Karpas-422 (cell line): Measurements from ENCODE around the gene HMGCR. TPM values are rescaled to one million over a fixed set of nuclear protein-coding genes. Genes with fewer than 3 reads are reported as not detected.

Source experiments
- DNase-seq: peaks from one replicate; pipeline ENCODE4 v3.0.0-alpha.2; 2015
- H2AFZ ChIP-seq: fragments of 200-600 bp; sonication (generic); 2 replicates; pipeline ENCODE4 v1.6.1; 2014; ENCODE audit warnings: antibody characterized with exemption, low read length, mixed read lengths
- H3K27ac ChIP-seq: fragments of 200-600 bp; sonication (generic); 2 replicates; pipeline ENCODE4 v1.5.1; 2014; ENCODE audit warnings: mild to moderate bottlenecking, low read length, moderate library complexity
- H3K27me3 ChIP-seq: fragments of 200-600 bp; sonication (generic); 2 replicates; pipeline ENCODE4 v1.6.1; 2014; ENCODE audit warnings: low read length, mixed read lengths
- H3K36me3 ChIP-seq: fragments of 200-600 bp; sonication (generic); 2 replicates; pipeline ENCODE4 v1.6.1; 2014; ENCODE audit warnings: low read length, mixed read lengths; ENCODE audit not compliant: insufficient read depth
- H3K4me1 ChIP-seq: fragments of 200-600 bp; sonication (generic); 2 replicates; pipeline ENCODE4 v1.6.1; 2014; ENCODE audit warnings: mild to moderate bottlenecking, low read length, mixed read lengths
- H3K4me2 ChIP-seq: fragments of 200-600 bp; sonication (generic); 2 replicates; pipeline ENCODE4 v1.6.1; 2014; ENCODE audit warnings: low read length, low read depth, mild to moderate bottlenecking; ENCODE audit not compliant: poor library complexity, severe bottlenecking
- H3K4me3 ChIP-seq: fragments of 200-600 bp; sonication (generic); 2 replicates; pipeline ENCODE4 v1.5.1; 2014; ENCODE audit warnings: mild to moderate bottlenecking, antibody characterized with exemption, low read length, mixed read lengths
- H3K79me2 ChIP-seq: fragments of 200-600 bp; sonication (generic); 2 replicates; pipeline ENCODE4 v1.6.1; 2014; ENCODE audit warnings: mild to moderate bottlenecking, low read length, mixed read lengths
- H3K9ac ChIP-seq: fragments of 200-600 bp; sonication (generic); 2 replicates; pipeline ENCODE4 v1.6.0; 2014; ENCODE audit warnings: low read length
- H3K9me2 ChIP-seq: fragments of 200-600 bp; sonication (generic), shearing (Covaris generic); replicated peaks from 2 replicates; pipeline ENCODE4 v1.6.0; 2014; ENCODE audit warnings: mild to moderate bottlenecking, low read length, moderate library complexity; ENCODE audit not compliant: insufficient read depth
- H3K9me3 ChIP-seq: fragments of 300-700, 200-600 bp; sonication (generic); 2 replicates; pipeline ENCODE4 v1.6.1; 2014; ENCODE audit warnings: low read length, mixed read lengths
- H4K20me1 ChIP-seq: fragments of 200-600 bp; sonication (generic); 2 replicates; pipeline ENCODE4 v1.6.1; 2014; ENCODE audit warnings: mild to moderate bottlenecking, antibody characterized with exemption, low read length, low read depth; ENCODE audit not compliant: insufficient read depth
- total RNA-seq: library from RNA; depleted of rRNA; stranded (reverse); fragments of >200 nt; shearing (Covaris generic); gene quantifications from 2 replicates; pipeline ENCODE4 v1.2.3, GENCODE V29; 2014; ENCODE audit warnings: low replicate concordance; rRNA removed

The HMGCR gene
- total RNA-seq, 1 experiment from 2014 or later = 172 TPM

GRCh38 chr5:75405296-75405695 is 68.3 kb downstream of the HMGCR start:
- H3K9me2 ChIP-seq = no peaks in the 10 kb centered on the region
- H3K27me3 ChIP-seq = no peaks in the 10 kb centered on the region
- H3K9ac ChIP-seq = no peak overlapping the region
- no peak overlapping the region for H3K27ac ChIP-seq
- H3K9me3 ChIP-seq = no peaks in the 10 kb centered on the region
- H3K4me1 ChIP-seq = no peaks in the 10 kb centered on the region
- H3K4me2 ChIP-seq = no peak overlapping the region
- peaks cover 6% of the 10 kb centered on the region; the same call in 1 of the 2 replicates for H3K79me2 ChIP-seq
- H3K4me3 ChIP-seq = no peak overlapping the region
- H3K36me3 ChIP-seq = no peaks in the 10 kb centered on the region; the same call in 1 of the 2 replicates
- DNase-seq = peak; percentile 16
- no peaks in the 10 kb centered on the region for H4K20me1 ChIP-seq
- no peak overlapping the region for H2AFZ ChIP-seq

Other genes starting within 250 kb of the HMGCR start
- gene ANKRD31, start 100.3 kb upstream of the HMGCR start, total RNA-seq = 0.22 and 0.30 TPM in 2 replicates
- 20.6 and 49.8 TPM in 2 replicates for gene CERT1, start 174.4 kb downstream of the HMGCR start, total RNA-seq
- 14.2 and 28.4 TPM in 2 replicates for gene POLK, start 174.7 kb downstream of the HMGCR start, total RNA-seq